HG03060 (cell line): ENCODE results near the gene PKNOX2.

Experiments
- ATAC-seq: cut with Tn5 transposase; IDR thresholded peaks from one replicate; pipeline ENCODE4 v1.9.1; 2021; ENCODE audit warnings: low read depth, moderate number of reproducible peaks; ENCODE audit not compliant: unreplicated experiment

PKNOX2 gene

GRCh38 chr11:125164422-125165110, at the start of gene PKNOX2:
Gene PKNOX2, plus strand, starts transcription at chr11:125164751. Its CDS starts 186,555 bp downstream, at chr11:125351306.
- no peak for ATAC-seq

- no peak for ATAC-seq
Observed at GRCh38 chr11:125117429-125117828, 47.1 kb upstream of the PKNOX2 start.

GRCh38 chr11:125123194-125123946, 41.2 kb upstream of the PKNOX2 start:
- no peak for ATAC-seq

- no peak for ATAC-seq
Observed at GRCh38 chr11:125123947-125124617, 40.5 kb upstream of the PKNOX2 start.

GRCh38 chr11:125124618-125124992, 39.9 kb upstream of the PKNOX2 start:
- ATAC-seq = no peak

GRCh38 chr11:125128450-125128849, 36.1 kb upstream of the PKNOX2 start:
- no peak for ATAC-seq

GRCh38 chr11:125129316-125129993, 35.1 kb upstream of the PKNOX2 start:
- ATAC-seq = no peak

- no peak for ATAC-seq
Observed at GRCh38 chr11:125132071-125132470, 32.5 kb upstream of the PKNOX2 start.

GRCh38 chr11:125132596-125132995, 32.0 kb upstream of the PKNOX2 start:
- ATAC-seq = no peak

- no peak for ATAC-seq
Observed at GRCh38 chr11:125136001-125136400, 28.6 kb upstream of the PKNOX2 start.

GRCh38 chr11:125138966-125139365, 25.6 kb upstream of the PKNOX2 start:
- no peak for ATAC-seq

GRCh38 chr11:125139778-125140177, 24.8 kb upstream of the PKNOX2 start:
- no peak for ATAC-seq

GRCh38 chr11:125140233-125140632, 24.3 kb upstream of the PKNOX2 start:
- no peak for ATAC-seq

GRCh38 chr11:125141178-125141577, 23.4 kb upstream of the PKNOX2 start:
- ATAC-seq = no peak

GRCh38 chr11:125141686-125142535, 22.6 kb upstream of the PKNOX2 start:
- ATAC-seq = no peak

GRCh38 chr11:125146232-125146631, 18.3 kb upstream of the PKNOX2 start:
- ATAC-seq = no peak

GRCh38 chr11:125147280-125147679, 17.3 kb upstream of the PKNOX2 start:
- ATAC-seq = no peak

- ATAC-seq = no peak
Observed at GRCh38 chr11:125148011-125148410, 16.5 kb upstream of the PKNOX2 start.

- ATAC-seq = no peak
Observed at GRCh38 chr11:125148743-125149142, 15.8 kb upstream of the PKNOX2 start.

GRCh38 chr11:125153837-125154236, 10.7 kb upstream of the PKNOX2 start:
- ATAC-seq = no peak
